ENCODE measurements around the gene KLRC1.
"Not testable (repeated sequence)": the region's sequence is repeated elsewhere in the genome, so short reads cannot be mapped to it uniquely, and the experiment has no call there.

KLRC1 gene

DNA sequence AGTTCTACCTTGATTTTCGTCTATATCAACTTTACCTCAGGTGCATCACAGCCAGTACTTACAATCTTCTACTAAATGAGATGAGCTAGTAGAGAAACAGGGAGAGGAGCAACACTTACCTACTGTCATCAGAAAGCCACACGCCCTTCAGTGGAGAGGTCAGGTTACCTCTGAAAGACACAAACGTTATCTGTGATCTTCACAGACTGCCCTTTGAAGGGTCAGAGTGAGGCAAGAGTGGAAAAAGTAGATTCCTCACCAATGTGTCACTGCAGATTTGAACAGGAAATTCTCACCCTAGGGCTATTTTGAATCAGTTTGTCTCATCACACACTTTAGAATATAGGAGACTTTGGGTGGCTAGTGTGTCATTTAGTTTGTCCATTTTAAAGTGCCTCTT is 31.0 kb downstream of the KLRC1 start:
- DNase-seq (ENCODE audit: low read depth), result not testable (repeated sequence)

- DNase-seq (ENCODE audit: low read depth), result not testable (repeated sequence)
These were observed 32.8 kb downstream of the KLRC1 start, which contains the start of gene KLRC3 for GRCh38 chr12:10420334-10420733. TSS of gene KLRC3 (minus strand) at chr12:10420595. CDS start at chr12:10420550, 45 bp downstream.

GRCh38 chr12:10409392-10409791 is 43.8 kb downstream of the KLRC1 start, which contains the start of gene KLRC4:
TSS of gene KLRC4 (minus strand) at chr12:10409757. CDS start at chr12:10409575, 182 bp downstream.
- no peak for DNase-seq (ENCODE audit: low read depth)

DNA sequence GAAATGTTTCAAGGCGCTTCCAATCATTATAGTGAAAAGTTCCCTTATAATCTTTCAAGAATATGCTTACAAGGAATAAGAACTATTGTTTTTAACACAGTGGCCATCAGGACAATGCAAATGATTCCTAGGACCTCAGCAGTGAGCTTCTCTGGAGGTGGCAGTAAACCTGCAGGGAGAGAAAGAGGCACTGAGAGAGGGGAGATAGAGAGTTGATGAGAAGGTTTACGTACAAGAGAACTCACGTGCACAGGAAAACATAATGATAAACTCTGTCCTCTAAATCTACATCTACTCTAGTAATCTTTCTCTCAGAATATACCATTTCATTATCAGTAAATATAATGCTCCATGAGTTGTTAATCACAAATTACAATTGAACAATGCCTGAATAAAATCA is 44.3 kb downstream of the KLRC1 start:
- no peak for DNase-seq (ENCODE audit: low read depth)

DNA sequence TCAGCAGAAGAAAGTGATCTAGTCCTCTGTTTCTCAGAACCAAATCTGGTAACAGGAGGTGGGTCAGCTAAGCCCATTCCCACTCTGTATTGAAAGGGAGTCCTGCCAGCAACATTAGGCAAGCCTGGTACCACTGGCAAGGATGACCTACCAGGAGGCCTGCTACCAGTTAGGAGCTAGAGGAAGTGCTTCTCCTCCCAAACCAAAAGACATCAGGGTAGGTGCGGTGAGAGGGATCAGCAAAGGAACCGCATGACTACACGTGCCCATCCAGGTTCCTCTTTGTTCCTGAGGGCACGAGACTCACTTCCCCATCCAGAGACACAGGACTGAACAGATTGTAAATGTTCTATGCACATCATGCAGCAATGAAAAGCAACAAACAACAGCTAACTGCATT is 46.5 kb downstream of the KLRC1 start:
- DNase-seq (ENCODE audit: low read depth), result no peak

DNA sequence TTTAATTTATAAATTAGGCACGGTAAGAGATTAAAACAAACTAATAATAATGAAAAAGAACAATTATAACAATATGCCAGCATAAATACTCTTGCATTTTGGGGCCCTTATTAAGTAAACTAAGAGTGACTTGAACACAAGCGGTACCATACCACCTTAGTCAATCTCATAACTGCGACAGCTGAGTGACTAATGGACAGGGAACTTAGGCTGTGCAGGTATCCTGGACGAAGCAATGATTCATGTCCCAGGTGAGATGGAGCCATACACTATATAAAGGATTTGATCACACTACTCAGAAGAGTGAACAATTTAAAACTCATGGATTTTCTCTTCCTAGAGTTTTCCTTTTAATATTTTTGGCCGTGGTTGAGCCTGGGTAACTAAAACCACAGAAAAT is 47.9 kb downstream of the KLRC1 start:
- no peak for DNase-seq (ENCODE audit: low read depth)

DNA sequence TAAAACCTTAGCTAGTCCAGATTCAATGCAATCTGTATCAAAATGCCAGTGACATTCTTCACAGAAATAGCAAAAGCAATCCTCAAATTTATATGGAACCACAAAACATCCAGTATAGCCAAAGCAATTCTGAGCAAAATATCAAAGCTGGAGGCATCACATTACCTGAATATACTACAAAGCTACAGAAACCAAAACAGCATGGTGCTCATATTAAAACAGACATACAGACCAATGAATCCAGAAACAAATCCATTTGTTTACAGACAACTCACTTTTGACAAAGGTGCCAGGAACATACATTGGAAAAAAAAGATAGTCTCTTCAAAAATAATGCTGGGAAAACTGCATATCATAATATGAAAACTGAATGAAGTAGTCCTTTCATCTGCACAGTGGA is 48.4 kb downstream of the KLRC1 start:
- DNase-seq (ENCODE audit: low read depth), result no peak

DNA sequence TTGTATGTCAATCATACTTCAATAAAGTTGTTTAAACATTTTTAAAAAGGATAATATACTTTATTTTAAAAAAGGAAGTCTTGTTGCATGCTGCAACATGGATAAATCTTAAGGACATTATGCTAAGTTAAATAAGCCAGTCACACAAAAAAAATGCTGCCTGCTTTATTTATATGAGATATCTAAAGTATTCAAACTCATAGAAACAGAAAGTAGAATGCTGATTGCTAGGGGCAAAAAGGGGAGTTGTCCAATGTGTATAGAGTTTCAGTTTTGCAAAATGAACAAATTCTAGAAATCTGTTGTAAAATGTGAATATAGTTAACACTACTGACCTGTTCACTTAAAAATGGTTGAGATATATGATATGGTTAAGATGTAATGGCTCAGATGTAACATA is 52.3 kb downstream of the KLRC1 start:
- no peak for DNase-seq (ENCODE audit: low read depth)

DNA sequence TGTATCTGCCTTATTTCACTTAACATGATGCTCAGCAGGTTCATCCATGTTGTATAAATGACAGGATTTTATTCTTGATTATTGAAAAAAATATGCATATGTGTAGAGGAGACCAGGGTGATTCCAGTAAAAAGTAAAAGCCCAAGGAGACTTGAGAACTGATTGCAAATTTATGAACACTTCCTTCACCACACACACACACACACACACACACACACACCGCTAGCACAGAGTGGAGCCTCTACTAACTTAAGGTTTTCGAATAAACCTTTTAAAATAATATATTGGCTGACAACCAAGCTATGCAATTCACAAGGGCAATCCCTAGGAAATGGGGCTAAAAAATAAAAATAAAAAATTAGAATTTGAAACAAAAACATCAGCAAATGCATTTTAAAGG is 55.0 kb downstream of the KLRC1 start:
- no peak for DNase-seq (ENCODE audit: low read depth)

- DNase-seq (ENCODE audit: low read depth), result no peak
These were observed 55.9 kb downstream of the KLRC1 start for GRCh38 chr12:10397296-10397695.

- DNase-seq (ENCODE audit: low read depth), result not testable (repeated sequence)
These were observed 57.0 kb downstream of the KLRC1 start for GRCh38 chr12:10396176-10396575.
